Motor neuron (in vitro differentiated cells): ENCODE results near the gene SS18L1. TPM values are rescaled to one million over a fixed set of nuclear protein-coding genes. Genes with fewer than 3 reads are reported as not detected.
A peak's percentile ranks its signal among the peaks of the same experiment; 100 is the strongest.

ENCODE experiments used
- ATAC-seq, 8 experiments: fragments of 200-7000 bp; cut with Tn5 transposase; replicated peaks in 6 of 8; 2 replicates each; pipeline ENCODE4 v1.8.0; 2021; ENCODE audit warnings: mild to moderate bottlenecking in 8 of 8, moderate library complexity in 8 of 8
- H3K27ac ChIP-seq, 2 donors: fragments of 250-450 bp; sonication (Bioruptor Pico); 2 replicates each; pipeline ENCODE4 v1.9.0; 2021; ENCODE audit warnings: antibody characterized with exemption in 2 of 2, mild to moderate bottlenecking in 2 of 2, moderate library complexity in 1 of 2
- H3K4me1 ChIP-seq, 2 donors: fragments of 250-450 bp; sonication (Bioruptor Pico); replicated peaks in 1 of 2; 2 replicates each; pipeline ENCODE4 v1.6.1; 2021; ENCODE audit warnings: antibody characterized with exemption in 2 of 2, mild to moderate bottlenecking in 2 of 2, moderate library complexity in 1 of 2
- H3K4me3 ChIP-seq, 5 donors: fragments of 250-450 bp; sonication (Bioruptor Pico); 2 replicates each; pipeline ENCODE4 v1.9.0; 2021; ENCODE audit warnings: antibody characterized with exemption in 5 of 5, mild to moderate bottlenecking in 5 of 5, moderate library complexity in 4 of 5
- WGBS, 10 experiments: fragments of 450-650 bp; shearing (Covaris generic); methylation state at CpG; one replicate each; pipeline ENCODE4 v1.0.0; 2022; 5-methylcytosine and 5-hydroxymethylcytosine counted together
- in situ Hi-C, 9 experiments: fragments of 400-800 bp; cut with MboI; loops; one replicate each; pipeline ENCODE4 v1.15.0; 2021; ENCODE audit warnings: low sequenced_read_pairs in 9 of 9, low pct_unique_long_range_greater_than_20kb in 2 of 9; ENCODE audit not compliant: unreplicated experiment in 9 of 9
- total RNA-seq, 8 experiments: library from RNA; unstranded; fragments of 300-600 nt; gene quantifications; 2 replicates each; pipeline versions ENCODE4 v1.2.3 to v1.2.4, GENCODE V29; 2022

Gene SS18L1
- total RNA-seq, 8 experiments from 2014 or later = 9.5 to 32.0 (median 29.5) TPM

- no peak for ATAC-seq
- 20 to 100% (median 74%) methylated on average over 1 to 5 of the region's 17 CpGs; no CpG with 5 or more reads in 5 of the 10 experiments for WGBS, 10 experiments
- Histone ChIP-seq H3K4me1 (peaks cover 28 to 45% of the 10 kb centered on the region in 2 donors), H3K27ac (no peak overlapping the region), H3K4me3 (no peak overlapping the region)
- in situ Hi-C loops = no loop called here
Measured at GRCh38 chr20:62209850-62210495, 66.4 kb downstream of the SS18L1 start.

GRCh38 chr20:62210496-62210855, 66.9 kb downstream of the SS18L1 start:
- WGBS, 10 experiments = 72 to 96% (median 80%) methylated on average over 4 to 12 of the region's 21 CpGs; no CpG with 5 or more reads in 7 of the 10 experiments
- Histone ChIP-seq H3K4me1 (peaks cover 28 to 45% of the 10 kb centered on the region in 2 donors), H3K27ac (peak overlapping the region in 1 of 2 donors; percentile 40), H3K4me3 (no peak overlapping the region)
- in situ Hi-C loops = no loop called here
- ATAC-seq = no peak

- WGBS, 10 experiments = 66 to 100% (median 91%) methylated on average over 1 to 4 of the region's 8 CpGs; no CpG with 5 or more reads in 6 of the 10 experiments
- ATAC-seq = no peak
- Histone ChIP-seq H3K27ac (peak overlapping the region in 1 of 2 donors; percentile 75), H3K4me1 (peaks cover 28 to 45% of the 10 kb centered on the region in 2 donors), H3K4me3 (no peak overlapping the region)
- in situ Hi-C loops = no loop called here
Measured at GRCh38 chr20:62211216-62211615, 67.6 kb downstream of the SS18L1 start.

- H3K27ac ChIP-seq = peak overlapping the region; percentile 69 to 75
- ATAC-seq = no peak
- WGBS, 10 experiments = 17 to 83% (median 20%) methylated on average over 1 to 2 of the region's 9 CpGs; no CpG with 5 or more reads in 5 of the 10 experiments
Measured at GRCh38 chr20:62211769-62212288, 68.3 kb downstream of the SS18L1 start.

GRCh38 chr20:62212299-62212698, 68.7 kb downstream of the SS18L1 start:
- in situ Hi-C loops = no loop called here
- Histone ChIP-seq H3K27ac (peak overlapping the region; percentile 69 to 75), H3K4me3 (no peak overlapping the region), H3K4me1 (peaks cover 25 to 41% of the 10 kb centered on the region in 2 donors)
- WGBS, 10 experiments = 0 to 30% (median 0%) methylated on average over 1 to 4 of the region's 10 CpGs; no CpG with 5 or more reads in 3 of the 10 experiments
- ATAC-seq = peak in 5 of 8 experiments; percentile 86 to 93 (median 88)

More at GRCh38 chr20:62211769-62212288, 68.3 kb downstream of the SS18L1 start:
- no peak overlapping the region for H3K4me3 ChIP-seq
- H3K4me1 ChIP-seq = peaks cover 28 to 45% of the 10 kb centered on the region in 2 donors
- in situ Hi-C loops = no loop called here

- H3K27ac ChIP-seq = no peak overlapping the region
- in situ Hi-C loops = no loop called here
- ATAC-seq = no peak
- WGBS, 10 experiments = 0 to 100% (median 64%) methylated on average over 1 to 6 of the region's 12 CpGs; no CpG with 5 or more reads in 6 of the 10 experiments
- peaks cover 31 to 37% of the 10 kb centered on the region in 2 donors for H3K4me1 ChIP-seq
- H3K4me3 ChIP-seq = no peak overlapping the region
Measured at GRCh38 chr20:62214067-62214466, 70.5 kb downstream of the SS18L1 start.

- ATAC-seq = no peak
- WGBS, 10 experiments = 60 to 87% (median 85%) methylated on average over 1 to 7 of the region's 29 CpGs; no CpG with 5 or more reads in 6 of the 10 experiments
- no peak overlapping the region for H3K4me3 ChIP-seq
- H3K27ac ChIP-seq = no peak overlapping the region
- in situ Hi-C loops = no loop called here
- peaks cover 33% of the 10 kb centered on the region in 2 donors for H3K4me1 ChIP-seq
Measured at GRCh38 chr20:62215020-62215990, 71.7 kb downstream of the SS18L1 start.

- peaks cover 34 to 36% of the 10 kb centered on the region in 2 donors for H3K4me1 ChIP-seq
- H3K4me3 ChIP-seq = no peak overlapping the region
- WGBS, 10 experiments = 80% methylated on average over 8 of the region's 40 CpGs; no CpG with 5 or more reads in 9 of the 10 experiments
- in situ Hi-C loops = no loop called here
- no peak overlapping the region for H3K27ac ChIP-seq
- ATAC-seq = no peak
Measured at GRCh38 chr20:62215991-62216635, 72.5 kb downstream of the SS18L1 start.

- Histone ChIP-seq H3K4me3 (no peak overlapping the region), H3K4me1 (peaks cover 34 to 35% of the 10 kb centered on the region in 2 donors), H3K27ac (no peak overlapping the region)
- no CpG with 5 or more reads among the region's 26 CpGs for WGBS, 10 experiments
- ATAC-seq = no peak
- in situ Hi-C loops = no loop called here
Measured at GRCh38 chr20:62216636-62217566, 73.3 kb downstream of the SS18L1 start.

GRCh38 chr20:62217913-62218773, 74.6 kb downstream of the SS18L1 start:
- no peak for ATAC-seq
- 30 to 63% (median 35%) methylated on average over 1 to 5 of the region's 38 CpGs; no CpG with 5 or more reads in 6 of the 10 experiments for WGBS, 10 experiments
- in situ Hi-C loops = no loop called here
- H3K4me1 ChIP-seq = peaks cover 27% of the 10 kb centered on the region in 2 donors
- H3K4me3 ChIP-seq = peak overlapping the region in 3 of 5 donors; percentile 45 to 53 (median 52)
- no peak overlapping the region for H3K27ac ChIP-seq
